Stimulated activated CD8-positive, alpha-beta memory T cell treated with anti-CD3 and anti-CD28 coated beads, Interleukin-2, amount 100 ng/mL, for 1 hour (primary cell): ENCODE measurements around the gene C1QTNF6.

Experiments
- DNase-seq, 2 donors: peaks; one replicate each; pipeline ENCODE4 v3.0.0-alpha.2; 2020; ENCODE audit warnings: low read depth in 2 of 2

Gene C1QTNF6

GRCh38 chr22:37223965-37224551 lies 36.0 kb upstream of the C1QTNF6 start:
- DNase-seq, result no peak

- no peak for DNase-seq
Measured at GRCh38 chr22:37222440-37222971, 34.5 kb upstream of the C1QTNF6 start.

GRCh38 chr22:37221424-37222333 lies 33.6 kb upstream of the C1QTNF6 start:
- no peak for DNase-seq

- no peak for DNase-seq
Measured at GRCh38 chr22:37220543-37220981, 32.5 kb upstream of the C1QTNF6 start.

GRCh38 chr22:37219533-37219932 lies 31.5 kb upstream of the C1QTNF6 start:
- no peak for DNase-seq

DNA sequence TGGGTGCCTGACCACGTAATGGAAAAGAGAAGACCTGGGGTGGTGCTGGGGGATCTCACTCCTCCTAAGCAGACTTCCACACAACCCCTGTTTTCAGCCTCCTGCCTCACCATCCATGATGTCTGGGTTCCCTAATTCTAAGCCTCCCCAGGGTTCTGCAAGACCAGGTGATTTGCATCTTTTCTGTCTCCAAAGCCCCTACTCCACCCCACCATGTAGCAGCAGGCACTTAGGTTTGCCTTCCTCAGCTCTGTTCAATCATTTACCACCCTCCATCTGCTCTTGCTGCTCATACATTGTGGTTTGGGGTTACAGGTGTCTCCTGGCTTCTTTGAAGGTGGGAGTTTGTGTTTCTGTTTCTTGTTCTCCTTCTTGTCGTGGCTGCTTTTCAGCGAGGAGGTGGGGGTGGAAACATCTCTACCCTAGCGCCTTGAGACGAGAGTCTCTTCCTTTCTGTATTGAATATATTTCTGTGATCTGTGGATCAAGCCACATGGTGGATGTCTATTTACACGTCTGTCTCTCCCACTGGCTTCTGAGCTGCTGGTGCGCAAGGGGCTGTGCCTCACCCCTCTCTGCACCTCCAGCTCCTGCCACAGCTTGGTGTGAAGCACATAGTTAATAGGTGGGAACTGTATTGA lies 30.8 kb upstream of the C1QTNF6 start:
- DNase-seq, result peak in 1 of 2 donors; percentile 57

GRCh38 chr22:37218399-37218770 lies 30.3 kb upstream of the C1QTNF6 start:
- no peak for DNase-seq

- no peak for DNase-seq
Measured at GRCh38 chr22:37215890-37216289, 27.8 kb upstream of the C1QTNF6 start.

GRCh38 chr22:37214731-37215030 lies 26.6 kb upstream of the C1QTNF6 start:
- DNase-seq, result no peak

- no peak for DNase-seq
Measured at GRCh38 chr22:37213941-37214730, 26.1 kb upstream of the C1QTNF6 start.

- DNase-seq, result no peak
Measured at GRCh38 chr22:37213218-37213855, 25.3 kb upstream of the C1QTNF6 start.

GRCh38 chr22:37212174-37212906 lies 24.3 kb upstream of the C1QTNF6 start, which contains the start of gene SSTR3:
Gene SSTR3 (minus strand): TSS chr22:37212477. CDS start chr22:37207803, 4,674 bp downstream.
- no peak for DNase-seq

- DNase-seq, result no peak
Measured at GRCh38 chr22:37211866-37212173, 23.8 kb upstream of the C1QTNF6 start.

GRCh38 chr22:37211075-37211865 lies 23.2 kb upstream of the C1QTNF6 start:
- no peak for DNase-seq

- no peak for DNase-seq
Measured at GRCh38 chr22:37210041-37210803, 22.2 kb upstream of the C1QTNF6 start.

GRCh38 chr22:37209140-37209845 lies 21.2 kb upstream of the C1QTNF6 start:
- no peak for DNase-seq

GRCh38 chr22:37208401-37209139 lies 20.5 kb upstream of the C1QTNF6 start:
- no peak for DNase-seq

DNA sequence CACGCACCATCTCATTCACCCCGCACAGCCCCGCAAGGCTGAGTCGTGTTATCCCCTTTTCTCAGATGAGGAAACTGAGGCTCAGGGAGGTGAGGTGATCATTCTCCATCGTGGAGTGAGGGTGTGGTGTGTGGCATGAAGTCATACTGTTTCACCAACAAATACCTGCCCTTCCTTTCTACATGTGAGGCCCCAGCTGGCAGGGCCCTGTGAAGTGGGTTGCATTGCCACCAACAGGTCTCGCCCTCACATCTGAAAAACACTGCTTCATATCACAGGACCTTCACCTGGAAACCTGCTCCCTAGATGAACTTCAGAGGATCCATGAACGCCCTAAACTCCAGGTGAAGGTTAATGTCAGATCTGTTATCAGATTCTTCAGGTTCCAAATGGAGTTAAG lies 19.9 kb upstream of the C1QTNF6 start:
- DNase-seq, result no peak
